ENCODE results near the gene DYNC1H1.

The DYNC1H1 gene

DNA sequence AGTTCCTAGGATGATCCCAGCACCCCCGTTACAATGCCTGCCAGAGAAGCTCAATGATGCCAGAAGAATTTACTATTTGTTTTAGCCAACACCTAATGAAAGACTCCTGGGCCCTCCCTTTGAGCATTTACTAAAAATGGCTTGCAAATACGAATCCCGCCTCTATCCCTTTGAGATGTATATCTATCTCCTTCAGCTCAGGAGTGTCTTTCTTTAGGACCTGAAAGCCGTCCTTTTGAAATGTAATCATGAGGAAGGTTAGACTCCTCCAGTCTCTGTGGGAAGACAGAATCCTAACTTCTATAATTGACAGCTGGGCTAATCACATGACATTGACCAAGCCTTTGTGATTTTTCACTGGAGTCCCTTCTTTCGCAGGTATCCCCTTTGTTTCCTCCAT is 19.2 kb upstream of the DYNC1H1 start:
- DNase-seq, result no peak

DNA sequence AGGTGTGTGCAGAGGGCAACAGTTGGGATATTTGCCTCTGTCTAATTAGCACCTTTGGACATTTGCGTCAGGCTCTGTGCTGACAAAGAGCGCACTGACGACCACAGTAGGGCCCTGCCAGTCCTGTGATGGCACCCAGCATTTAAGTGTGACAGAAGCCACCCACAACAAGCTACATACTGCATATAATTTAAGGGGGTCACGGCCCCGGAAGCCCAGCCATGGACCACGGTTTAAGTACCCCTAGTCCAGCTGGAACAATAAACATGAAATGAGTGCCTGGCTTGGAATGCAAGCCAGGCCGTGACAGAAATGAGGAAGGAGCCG is 16.8 kb upstream of the DYNC1H1 start:
- DNase-seq, result no peak

DNA sequence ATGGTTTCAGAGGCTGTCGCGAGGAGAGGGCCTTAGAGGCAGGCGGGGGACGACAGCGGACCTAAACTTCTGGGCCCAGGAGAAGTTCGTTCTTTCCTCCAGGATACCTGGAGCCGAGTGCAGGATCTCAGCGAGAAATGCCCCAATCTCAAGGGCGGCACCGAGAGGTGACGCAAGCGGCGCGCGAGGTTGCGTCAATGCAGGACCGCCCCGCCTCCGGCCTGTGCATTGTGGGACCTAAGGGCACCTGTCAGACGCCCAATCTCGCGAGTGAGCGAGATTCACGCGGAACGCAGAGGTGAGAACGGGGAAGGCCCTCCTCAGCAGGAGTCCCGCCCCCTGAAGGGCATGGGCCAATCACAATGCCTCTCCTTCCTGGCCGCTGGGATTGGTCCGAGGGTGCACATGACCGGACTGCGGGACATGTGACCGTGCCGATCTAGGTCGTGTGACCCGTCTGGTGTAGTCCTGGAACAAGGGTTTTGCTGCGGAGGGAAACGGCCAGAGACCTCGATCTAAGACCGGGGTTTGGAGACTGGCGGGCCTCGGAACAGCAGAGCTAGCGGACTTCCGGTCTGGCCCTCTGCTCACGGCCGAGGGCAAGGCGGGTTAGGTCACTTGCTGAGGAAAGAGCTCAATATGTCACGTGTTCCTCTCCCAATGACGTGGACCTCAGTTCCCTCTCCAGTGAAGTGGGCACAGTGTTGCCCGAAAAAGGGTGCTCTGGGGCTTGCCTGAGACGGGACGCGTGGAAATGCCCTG is 16.3 kb upstream of the DYNC1H1 start:
- DNase-seq, result peak; percentile 100

DNA sequence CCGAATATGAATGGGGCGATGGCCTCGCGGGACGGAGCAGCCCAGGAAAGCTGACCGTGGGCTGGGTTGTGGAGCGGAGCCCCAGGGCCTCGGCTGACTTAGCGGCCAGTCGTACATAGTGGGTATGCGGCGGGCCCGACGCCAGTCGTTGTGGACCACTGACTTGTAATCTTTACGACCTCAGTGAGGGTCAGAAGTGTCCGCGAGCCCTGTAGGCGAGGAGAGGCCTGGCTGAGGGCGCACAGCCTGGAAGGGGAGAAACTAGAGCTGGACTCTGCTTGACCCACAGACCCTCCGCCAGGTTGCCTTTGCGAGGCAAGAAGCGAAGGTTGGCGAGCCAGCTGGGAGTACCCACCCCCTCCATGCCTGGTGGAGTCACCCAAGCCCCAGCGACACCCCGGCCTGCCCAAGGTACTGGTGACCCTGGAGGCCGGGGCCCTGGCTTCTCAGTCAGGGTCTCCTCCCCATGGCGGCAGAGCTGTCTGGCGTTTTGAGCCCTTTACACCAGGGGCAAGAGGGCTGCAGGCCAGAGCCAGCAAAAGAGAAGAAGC is 15.6 kb upstream of the DYNC1H1 start:
- no peak for DNase-seq

DNA sequence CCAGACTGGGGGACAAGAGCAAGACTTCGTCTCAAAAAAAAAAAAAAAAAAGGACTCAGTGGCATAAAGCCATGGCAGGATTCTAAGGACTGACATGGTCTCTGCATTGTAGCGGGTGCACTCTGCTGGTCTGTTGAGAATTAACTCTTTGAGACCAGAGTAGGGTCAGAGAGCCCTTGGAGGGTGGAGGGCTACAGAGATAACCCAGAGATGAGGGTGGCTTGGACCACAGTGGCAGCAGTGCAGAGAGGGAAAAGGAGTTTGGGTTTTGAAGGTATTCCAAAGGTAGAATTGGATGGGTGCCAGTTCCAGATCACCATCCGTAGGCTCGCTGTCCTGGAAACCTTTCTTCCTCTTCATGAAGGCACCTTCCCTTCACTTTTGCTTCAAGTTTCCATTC is 14.3 kb upstream of the DYNC1H1 start:
- no peak for DNase-seq

DNA sequence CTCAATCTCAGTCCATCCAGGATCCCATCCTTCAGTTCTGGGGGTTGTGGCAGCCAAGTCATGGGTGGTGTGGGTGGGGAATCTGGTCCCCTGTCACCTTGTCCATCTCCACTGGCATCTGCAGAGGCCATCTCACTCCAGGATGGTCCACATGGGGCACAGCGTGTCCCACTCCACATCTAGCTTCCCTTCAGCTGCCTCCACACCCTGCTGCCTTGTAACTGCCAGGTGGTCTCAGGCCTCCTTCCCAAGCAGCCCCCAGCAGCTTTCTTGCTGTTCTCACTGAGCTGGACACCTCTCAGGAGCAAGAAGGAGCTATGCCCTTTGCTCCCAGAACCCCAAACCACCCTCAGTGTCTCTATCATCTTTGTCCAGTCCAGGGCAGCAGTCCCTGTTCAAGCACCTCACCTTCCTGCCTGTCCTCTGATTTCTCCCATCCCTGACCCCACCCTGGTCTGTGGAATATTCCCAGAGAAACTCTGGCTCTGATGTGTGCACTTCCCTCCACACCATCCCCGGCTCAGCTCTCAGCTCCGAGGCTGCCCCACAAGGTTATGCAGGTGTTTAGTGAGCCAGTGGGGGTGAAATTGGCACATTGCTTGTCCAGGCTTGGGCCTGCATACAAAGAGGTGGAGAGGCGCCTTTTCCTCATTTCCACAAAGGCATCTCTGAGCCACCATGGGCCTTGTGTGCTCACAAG is 13.7 kb upstream of the DYNC1H1 start:
- DNase-seq, result no peak

DNA sequence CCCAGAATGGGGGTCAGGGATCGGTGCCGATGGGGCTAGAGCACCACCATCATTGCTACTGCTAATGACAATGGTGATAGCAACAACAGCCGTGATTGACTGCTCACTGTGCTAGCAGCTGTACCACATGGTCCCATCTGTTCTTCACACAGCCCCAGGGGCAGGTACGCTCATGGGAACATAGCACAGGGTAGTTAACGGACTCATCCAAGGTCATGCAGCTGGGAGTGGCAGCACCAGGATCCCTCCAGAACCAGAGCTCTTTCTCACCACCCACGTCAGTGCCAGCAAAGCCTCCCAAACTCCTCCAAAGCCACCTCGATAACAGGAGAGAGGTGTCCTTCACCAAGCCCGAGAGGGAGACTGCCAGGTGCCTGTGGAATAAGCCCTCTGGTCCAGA is 11.2 kb upstream of the DYNC1H1 start:
- DNase-seq, result no peak

DNA sequence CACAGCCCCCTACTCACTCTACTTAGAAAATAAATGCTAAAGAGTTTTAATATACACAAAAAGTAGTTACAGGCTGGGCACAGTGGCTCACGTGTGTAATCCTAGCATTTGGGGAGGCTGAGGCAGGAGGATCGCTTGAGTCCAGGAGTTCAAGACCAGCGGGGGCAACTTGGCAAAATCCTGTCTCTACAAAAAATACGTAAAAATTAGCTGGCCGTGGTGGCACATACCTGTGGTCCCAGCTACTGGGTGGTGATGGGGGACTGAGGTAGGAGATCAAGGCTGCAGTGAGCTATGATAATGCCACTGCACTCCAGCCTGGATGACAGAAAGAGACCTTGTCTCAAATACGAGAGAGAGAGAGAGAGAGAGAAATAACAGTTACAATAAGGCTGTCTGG is 9.9 kb upstream of the DYNC1H1 start:
- no peak for DNase-seq

DNA sequence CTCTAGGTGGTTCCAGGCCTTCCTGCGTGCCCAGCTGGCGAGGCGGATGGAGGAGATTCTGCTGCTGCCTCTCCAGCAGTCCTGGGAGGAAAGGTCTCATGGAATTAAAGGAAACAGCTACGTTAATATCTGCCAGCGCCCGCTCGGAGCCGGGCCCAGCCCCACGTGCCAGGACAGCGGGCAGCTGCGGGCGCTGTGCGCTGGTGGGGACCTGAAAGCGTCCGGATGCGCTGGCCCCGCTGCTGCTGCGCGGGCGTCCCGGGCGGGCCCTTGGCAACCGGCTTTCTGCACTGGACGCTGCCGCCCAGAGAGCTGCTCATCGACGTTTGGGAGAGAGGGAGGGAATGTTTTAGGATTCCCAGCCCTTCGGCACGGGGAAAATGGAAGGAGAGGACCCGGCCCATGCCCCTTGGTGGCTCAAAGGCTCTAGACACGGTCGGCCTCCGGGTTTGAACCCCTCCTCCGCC is 8.6 kb upstream of the DYNC1H1 start:
- DNase-seq, result no peak

DNA sequence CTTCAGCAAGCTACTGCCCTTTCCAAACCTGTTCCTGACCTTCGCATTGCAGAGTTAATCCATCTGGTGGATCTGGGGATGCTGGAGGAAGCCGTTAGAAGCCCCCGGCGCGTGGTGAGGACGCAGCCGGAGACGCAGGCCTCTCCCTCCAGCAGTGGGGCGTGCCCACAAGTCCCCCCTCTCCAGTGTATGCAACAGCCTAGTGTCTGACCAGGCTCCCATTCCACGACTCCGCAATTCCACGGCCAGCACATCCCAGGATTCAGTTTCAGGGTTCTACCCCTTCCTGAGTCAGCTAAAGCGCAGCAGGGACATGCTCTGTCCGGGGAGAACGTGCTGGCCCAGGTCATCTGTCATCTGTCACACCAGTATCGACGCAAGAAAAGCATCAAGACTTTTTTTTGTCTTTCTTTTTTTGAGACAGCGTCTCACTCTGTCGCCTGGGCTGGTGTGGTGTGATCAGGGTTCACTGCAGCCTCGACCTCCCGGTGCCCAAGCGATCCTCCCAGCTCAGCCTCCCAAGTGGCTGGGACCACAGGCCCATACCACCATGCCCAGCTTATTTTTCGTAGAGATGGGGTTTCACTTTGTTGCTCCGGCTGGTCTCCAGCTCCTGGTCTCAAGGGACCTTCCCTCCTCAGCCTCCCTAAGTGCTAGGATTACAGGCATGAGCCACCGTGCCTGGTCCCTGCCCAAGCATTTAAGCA is 8.0 kb upstream of the DYNC1H1 start:
- no peak for DNase-seq

DNA sequence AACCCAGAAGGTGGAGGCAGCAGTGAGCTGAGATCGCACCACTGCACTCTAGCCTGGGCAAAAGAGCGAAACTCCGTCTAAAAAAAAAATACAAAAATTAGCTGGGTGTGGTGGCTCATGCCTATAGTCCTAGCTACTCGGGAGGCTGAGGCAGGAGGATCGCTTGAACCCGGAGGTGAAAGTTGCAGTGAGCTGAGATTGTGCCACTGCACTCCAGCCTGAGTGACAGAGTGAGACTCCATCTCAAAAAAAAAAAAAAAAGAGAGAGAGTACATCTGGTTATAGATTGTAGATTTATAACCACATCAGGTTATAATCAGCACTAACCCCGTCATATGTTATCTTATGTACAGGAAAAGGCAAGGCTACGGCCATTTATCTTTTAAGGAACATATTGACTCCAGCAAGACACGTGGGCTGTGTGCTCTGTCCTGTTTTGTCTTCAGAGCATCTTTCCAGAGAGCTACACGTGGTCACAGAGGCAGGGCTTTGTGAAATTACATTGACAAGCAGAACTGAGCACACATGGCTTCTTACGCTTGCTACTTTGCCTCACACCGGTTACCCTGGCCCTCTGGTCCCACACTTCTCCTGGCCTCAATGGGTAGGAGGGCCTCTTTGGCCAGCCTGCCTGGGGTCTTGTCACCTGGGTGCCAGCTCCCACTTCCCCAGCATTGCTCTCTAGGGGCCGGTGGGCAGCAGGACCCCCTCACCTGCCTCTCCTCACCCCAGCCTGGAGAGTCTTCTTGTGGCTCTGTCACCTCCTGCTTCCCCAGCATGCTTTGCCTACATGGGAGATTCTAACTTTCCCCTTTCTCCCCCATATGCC is 6.8 kb upstream of the DYNC1H1 start:
- DNase-seq, result no peak

DNA sequence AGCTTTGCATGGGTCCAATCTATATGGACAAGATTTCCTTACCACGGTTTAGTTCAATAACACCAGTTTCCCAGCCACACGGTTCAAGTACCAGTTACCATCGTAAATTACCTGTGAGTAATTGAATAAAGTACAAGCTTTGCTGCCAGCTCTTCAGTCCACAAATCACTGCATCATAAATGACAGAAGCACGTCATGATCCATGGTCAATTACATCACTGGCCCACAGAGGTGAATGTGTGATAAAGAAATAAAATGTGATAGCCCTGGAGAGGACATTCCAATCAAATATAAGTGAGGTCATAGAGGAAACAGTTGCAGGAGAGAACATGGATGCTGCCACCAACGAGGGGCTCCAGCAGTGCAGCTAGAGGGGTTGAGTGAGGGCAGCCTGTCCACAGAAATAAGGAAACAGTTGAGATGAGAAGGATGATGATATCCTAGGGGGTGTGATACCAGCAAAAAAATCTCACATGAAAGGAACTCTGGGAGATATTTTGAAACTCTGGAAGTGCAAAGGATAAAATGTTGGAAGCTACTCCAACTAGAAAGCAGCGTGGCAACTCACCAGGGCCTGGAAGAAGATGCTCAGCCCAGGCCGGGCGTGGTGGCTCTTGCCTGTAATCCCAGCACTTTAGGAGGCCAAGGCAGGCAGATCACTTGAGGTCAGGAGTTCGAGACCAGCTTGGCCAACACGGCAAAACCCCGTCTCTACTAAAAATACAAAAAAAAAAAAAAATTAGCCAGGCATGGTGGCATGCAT is 5.8 kb upstream of the DYNC1H1 start:
- no peak for DNase-seq

DNA sequence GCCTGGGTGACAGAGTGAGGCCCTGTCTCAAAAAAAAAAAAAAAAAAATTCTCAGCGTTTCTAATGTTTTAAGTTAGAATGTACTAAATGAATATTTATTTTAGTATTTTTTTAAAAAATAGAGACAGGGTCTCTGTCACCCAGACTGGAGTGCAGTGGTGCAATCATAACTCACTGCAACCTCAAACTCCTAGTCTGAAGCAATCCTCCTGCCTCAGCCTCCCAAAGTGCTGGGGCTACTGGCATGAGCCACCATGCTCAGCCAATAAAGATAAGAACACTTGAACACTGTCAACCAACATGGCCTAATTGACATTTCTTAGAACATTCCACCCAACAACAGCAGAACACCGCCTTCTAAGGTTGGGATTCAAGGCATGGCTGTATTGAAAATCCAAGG is 5.1 kb upstream of the DYNC1H1 start:
- DNase-seq, result no peak

DNA sequence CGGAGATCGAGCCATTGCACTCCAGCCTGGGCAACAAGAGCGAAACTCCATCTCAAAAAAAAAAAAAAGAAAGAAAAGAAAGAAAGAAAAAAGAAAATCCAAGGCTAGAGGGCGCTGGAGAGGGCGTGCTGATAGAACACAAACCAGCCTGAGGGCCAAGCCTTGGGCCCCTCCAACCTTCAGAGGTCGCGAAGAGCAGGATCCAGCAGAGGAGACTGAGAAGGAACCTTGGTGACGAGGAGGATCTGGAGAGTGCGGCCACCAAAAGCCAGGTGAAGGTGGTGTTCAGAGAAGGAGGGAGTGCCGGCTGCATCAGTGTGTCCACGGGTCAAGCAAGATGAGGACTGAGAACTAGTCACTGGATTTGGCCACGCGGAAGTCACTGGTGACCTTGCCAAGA is 4.1 kb upstream of the DYNC1H1 start:
- DNase-seq, result no peak

DNA sequence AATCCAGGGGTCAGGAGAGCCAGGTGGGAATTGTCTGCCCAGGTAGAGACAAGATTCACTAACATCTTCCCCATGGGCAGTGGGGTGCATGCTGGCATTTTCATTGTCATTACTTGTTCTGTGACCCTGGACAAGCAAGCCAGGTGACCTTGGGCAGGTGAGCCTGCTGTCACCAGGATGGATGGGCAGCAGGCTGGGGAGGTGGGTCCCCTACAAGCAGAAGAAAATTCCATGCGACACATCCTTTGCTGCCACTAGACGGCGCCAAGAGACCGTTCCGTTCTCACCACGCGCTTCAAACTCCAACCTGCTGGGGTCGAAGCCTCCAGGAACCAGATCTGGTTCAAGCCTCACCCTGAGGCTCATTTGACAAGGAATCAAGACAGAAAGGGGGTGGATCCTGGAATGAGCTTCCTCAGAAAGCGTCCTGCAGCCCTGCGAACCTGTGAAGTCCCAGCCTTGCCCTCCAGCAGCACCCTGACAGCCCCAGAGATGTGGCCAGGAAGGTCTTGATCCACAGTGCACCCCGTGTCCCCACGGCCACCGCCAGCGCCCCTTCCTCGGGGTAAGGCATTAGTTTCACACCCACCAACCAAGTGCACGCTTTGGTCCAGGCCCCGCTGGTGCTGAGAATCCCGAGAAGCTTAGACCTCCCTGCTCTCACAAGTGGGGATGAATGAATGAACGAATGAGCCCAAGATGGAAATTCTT is 3.2 kb upstream of the DYNC1H1 start:
- DNase-seq, result peak; percentile 73

DNA sequence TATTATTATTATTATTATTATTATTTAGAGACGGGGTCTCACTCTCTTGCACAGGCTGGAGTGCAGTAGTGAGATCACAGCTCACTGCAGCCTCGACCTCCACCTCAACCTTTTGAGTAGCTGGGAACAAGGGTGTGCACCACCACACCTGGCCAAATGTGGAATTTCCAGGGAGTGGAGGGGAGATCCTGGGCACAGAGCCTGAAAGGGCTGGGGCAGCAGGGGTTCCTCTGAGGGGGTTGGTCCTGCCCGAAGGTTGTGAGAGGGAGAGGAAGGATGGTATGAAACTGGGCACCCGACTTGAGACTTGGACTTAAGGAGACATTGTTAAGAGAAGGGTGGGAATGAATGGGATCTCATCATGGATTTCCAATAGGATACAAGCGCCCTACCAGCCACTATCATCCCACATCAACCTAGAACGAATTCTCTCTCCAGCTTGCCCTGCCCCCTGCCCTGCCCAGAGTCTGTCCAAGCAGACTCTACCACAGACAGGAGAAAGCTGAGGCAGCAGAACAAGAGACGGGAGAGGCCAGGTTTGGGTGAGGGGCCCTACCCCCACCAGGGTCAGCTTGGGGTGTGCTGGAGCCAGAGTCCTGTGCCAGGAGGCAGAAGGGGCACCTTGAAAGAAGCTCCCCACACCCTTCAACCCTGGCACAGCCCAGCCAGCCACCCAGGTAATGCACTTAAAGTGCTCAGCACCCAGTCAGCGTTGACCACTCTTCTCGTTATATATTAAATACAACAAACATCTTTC is 2.4 kb upstream of the DYNC1H1 start:
- DNase-seq, result no peak

DNA sequence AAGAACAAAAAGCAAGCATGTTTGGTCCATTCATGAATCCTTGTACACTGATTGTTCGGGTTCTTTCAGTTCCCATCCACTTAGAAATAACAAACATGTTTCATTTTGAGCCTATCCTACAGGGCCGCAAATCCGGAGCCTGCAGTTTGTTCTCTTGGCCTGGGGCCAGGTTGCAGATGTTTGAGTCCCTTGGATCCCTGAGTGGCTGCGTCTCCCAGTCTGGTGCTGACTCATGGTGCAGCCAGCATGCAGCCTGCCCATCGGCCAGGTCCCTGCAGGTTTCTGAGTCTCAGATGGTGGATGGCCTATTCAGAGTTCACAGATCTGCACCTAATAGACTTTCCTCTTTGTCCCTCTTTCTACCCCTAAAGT is 1.9 kb upstream of the DYNC1H1 start:
- DNase-seq, result peak; percentile 90

DNA sequence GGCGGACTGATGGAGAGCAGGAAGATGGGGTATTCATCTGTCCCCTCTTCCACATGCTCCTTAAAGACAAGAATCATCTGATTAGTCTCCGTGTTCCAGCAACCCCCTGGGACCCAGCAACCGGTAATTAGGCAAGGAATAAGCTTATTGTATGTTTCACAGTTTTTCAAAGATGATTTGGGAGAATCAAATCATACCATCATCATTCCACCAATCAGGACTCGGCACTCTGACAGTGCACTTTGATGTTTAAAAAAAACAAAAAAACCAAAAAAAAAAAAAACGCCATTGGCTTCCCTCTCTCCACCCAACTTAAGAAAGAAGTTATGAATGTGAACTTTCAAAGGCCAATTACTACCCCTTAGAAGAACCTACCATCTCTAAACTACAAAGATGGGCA is 1.3 kb upstream of the DYNC1H1 start:
- no peak for DNase-seq

DNA sequence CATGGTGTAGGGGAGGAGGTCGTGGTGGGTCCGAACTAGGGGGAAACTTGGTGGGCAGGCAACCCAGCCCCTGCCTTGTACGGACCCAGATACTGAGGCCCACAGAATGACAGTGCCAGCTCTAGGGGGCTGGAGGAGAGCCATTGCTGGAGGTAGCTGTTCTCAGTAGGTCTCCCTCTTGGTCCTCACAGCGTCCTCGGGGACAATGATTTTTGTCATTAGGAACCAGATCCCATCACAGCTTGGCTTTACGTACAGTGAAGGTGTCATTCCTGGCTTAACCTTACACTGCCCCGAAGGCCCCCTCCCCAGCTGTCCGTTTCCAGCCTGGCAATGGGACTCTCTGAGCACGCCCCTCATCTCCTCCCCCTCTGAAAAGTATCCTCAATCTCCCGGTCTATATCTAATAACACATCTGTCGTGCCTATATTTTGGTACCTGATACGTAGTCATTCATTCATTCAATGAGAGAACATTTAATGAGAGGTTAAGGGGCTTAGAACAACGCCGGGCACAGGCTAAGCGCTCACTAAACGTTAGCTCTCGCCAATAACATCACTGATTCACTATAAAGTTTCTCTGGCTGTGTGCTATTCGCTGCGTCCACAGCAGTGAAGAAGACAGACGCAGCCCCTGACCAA is 597 bp upstream of the DYNC1H1 start:
- DNase-seq, result no peak

DNA sequence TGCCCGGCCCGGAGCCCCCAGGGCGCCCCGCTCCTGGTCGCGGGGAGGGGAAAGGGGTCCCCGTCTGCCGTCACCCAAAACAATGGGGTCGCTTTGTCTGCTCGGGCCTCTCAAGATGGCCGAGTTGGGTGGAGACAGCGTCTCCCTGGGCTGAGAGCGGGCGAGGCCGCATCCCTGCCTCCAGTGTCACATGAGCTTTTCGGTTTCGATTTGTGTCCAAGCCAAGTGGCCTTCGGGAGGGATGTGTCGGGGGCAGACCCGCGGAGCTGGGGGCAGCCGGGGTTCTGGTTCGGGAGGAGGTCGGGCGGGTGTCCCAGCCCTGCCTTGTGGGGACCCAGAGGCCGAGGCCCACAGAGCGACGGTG is 790 bp downstream of the DYNC1H1 start:
- DNase-seq, result peak; percentile 47

All from fibroblast of skin of right quadriceps (primary cell).